Endothelial cell of hepatic sinusoid (primary cell): ENCODE results near the gene TTLL12.

Experiments
- in situ Hi-C: cut with HindIII; loops from 2 replicates; pipeline ENCODE4 v1.10.0; 2017; ENCODE audit warnings: low sequenced_read_pairs

The TTLL12 gene

DNA sequence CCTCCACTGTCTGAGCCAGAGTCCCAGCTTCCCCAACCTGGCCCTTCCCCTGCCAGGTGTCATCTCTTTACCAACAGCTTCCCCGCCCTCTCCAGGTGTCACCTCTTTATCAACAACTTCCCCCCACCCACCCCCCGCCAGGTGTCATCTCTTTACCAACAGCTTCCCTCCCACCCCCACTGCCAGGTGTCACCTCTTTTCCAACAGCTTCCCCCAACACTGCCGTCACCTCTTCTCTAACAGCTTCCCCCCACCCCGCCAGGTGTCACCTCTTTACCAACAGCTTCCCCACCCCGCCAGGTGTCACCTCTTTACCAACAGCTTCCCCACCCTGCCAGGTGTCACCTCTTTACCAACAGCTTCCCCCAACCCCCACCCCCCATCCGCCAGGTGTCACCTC lies 29.8 kb upstream of the TTLL12 start:
- in situ Hi-C loops: no loop called here

GRCh38 chr22:43213962-43214361 lies 27.0 kb upstream of the TTLL12 start:
- in situ Hi-C loops: no loop called here

DNA sequence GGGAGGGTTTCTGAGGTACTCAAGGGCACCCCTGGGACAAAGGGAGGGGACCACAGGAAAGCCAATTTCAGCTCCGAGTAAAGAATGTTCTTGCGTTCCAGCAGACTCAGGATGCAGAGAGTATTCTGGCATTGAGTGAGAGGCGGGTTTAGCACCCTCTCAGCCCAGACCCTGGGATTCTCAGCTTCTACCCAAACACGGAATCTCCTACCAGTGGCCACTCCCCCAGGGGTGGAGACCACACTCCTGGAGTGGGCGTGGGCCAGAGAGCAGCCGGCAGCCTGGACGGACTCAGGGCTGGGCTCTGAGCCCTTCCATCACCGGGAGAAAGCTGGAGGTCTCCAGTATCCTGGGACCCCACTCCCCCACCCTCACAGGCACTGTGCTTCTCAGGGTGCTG lies 26.1 kb upstream of the TTLL12 start:
- in situ Hi-C loops: no loop called here

GRCh38 chr22:43212434-43212952 lies 25.6 kb upstream of the TTLL12 start:
- in situ Hi-C loops: no loop called here

GRCh38 chr22:43211941-43212433 lies 25.1 kb upstream of the TTLL12 start:
- in situ Hi-C loops: no loop called here

GRCh38 chr22:43210631-43211515 lies 23.9 kb upstream of the TTLL12 start:
- in situ Hi-C loops: no loop called here

GRCh38 chr22:43209971-43210370 lies 23.0 kb upstream of the TTLL12 start:
- in situ Hi-C loops: no loop called here

- in situ Hi-C loops: no loop called here
These were observed 22.6 kb upstream of the TTLL12 start for GRCh38 chr22:43209523-43209890.

- in situ Hi-C loops: no loop called here
These were observed 22.0 kb upstream of the TTLL12 start for GRCh38 chr22:43208703-43209522.

DNA sequence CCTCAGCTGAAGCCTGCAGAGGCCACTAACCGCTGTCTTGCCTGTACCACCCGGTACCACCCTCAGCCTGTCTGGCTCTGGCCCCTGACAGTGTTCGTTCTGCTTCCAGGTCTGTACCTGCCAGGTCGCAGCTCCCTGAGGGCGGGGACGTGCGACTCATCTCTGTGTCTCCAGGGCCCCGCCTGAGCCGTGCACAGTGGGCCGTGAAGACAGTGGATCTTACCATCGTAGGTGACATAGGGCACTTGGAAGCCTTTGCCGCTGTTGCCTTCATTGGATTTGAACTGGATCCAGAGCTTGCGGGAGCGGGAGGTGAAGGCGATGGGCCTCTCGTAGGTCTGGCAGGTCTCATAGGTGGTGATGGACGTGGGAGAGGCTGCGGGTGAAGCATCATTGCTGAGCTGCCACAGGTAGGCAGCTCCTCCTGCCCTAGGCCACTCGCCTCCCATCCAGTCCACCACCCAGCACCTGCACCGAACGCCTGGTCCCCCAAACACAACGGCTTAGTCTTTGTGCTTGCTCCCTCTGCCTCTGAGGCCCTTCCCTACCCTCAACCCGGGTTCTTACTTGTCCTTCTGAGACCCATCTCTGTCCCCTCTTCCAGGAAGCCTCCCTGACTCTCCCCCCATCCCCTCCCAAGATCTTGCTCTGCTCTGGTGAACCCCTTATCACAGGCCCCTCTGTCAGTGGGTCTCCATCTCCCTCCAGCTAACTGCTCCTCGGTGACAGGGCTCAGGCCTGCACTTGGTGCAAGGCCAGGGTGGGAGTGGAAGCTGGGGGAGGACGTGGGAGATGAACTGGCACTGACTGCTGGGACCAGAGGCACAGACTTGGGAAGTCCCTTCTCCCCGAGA lies 21.1 kb upstream of the TTLL12 start:
- in situ Hi-C loops: no loop called here

DNA sequence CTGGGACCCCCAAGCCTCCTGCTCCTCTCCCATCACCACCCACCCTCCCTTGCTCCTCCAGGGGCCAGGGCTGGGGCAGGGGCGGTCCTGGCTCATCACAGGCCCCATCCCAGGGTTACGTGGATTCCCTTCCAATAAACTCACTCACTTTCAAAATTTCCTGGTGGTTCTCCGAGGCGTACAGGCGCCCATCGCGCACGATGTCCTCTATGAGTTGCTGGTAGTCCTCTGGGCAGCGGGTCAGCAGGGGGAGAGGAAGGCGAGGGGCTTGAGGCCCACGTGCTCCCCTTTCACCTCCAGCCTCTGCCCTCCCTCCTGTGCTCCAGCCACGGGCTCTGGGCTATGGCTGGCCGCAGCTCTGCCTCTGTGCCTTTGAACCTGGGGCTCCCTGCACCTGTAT lies 20.5 kb upstream of the TTLL12 start:
- in situ Hi-C loops: no loop called here

- in situ Hi-C loops: no loop called here
These were observed 19.7 kb upstream of the TTLL12 start for GRCh38 chr22:43206509-43207161.

DNA sequence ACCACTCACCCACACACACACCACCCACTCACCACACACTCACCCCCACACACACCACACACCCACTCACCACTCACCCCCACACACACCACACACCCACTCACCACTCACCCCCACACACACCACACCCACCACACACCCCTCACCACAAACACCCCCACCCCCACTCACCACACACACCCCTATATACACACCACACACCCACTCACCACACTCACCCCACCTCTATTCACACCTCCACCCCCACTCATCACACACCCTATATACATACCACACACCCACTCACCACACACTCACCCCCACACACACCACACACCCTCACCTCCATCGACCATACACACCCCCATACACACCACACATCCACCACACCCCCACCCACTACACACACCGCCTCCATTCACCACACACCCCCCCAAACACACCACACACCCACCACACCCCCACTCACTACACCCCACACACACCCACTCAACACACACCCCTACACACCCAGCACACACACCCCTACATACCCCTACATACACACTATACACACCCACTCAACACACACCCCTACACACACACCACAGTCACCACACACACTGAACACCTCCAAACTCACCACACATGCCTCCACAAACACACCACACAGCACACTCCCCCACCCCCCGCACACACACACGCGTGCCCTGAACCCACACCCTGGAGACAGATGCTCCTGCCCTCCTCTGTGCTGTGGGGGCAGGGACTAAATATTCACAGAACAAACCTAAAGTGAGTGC lies 19.0 kb upstream of the TTLL12 start:
- in situ Hi-C loops: no loop called here

- in situ Hi-C loops: no loop called here
These were observed 18.3 kb upstream of the TTLL12 start for GRCh38 chr22:43205261-43205691.

- in situ Hi-C loops: no loop called here
These were observed 16.6 kb upstream of the TTLL12 start for GRCh38 chr22:43203471-43203981.

- in situ Hi-C loops: no loop called here
These were observed 15.9 kb upstream of the TTLL12 start for GRCh38 chr22:43202756-43203410.

DNA sequence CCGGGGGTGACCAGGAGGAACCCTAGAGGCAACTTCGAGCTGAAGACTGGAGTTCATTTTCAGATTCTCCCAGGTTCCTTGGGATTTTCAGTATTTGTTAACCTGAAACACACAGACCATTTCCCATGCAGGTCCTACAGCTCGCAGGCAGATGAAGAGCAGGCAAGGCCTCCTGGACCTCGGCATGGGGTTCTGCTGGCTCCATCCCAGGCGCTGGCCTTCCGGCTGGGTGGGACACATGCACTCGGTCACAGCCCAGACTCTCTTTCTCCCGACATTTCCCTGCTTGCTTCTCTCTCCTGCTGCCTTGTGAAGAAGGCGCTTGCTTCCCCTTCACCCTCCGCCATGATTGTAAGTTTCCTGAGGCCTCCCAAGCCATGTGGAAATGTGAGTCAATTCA lies 15.4 kb upstream of the TTLL12 start:
- in situ Hi-C loops: no loop called here

- in situ Hi-C loops: no loop called here
These were observed 14.7 kb upstream of the TTLL12 start for GRCh38 chr22:43201486-43202219.
